Stimulated activated CD4-positive, alpha-beta T cell treated with anti-CD3 and anti-CD28 coated beads, Interleukin-4, amount 100 ng/mL, for 24 hours (primary cell): Measurements from ENCODE around the gene ARFGEF2.
"Not testable (repeated sequence)": the region's sequence is repeated elsewhere in the genome, so short reads cannot be mapped to it uniquely, and the experiment has no call there.

Source experiments
- DNase-seq: peaks from one replicate; pipeline ENCODE4 v3.0.0-alpha.2; 2020

The ARFGEF2 gene

DNA sequence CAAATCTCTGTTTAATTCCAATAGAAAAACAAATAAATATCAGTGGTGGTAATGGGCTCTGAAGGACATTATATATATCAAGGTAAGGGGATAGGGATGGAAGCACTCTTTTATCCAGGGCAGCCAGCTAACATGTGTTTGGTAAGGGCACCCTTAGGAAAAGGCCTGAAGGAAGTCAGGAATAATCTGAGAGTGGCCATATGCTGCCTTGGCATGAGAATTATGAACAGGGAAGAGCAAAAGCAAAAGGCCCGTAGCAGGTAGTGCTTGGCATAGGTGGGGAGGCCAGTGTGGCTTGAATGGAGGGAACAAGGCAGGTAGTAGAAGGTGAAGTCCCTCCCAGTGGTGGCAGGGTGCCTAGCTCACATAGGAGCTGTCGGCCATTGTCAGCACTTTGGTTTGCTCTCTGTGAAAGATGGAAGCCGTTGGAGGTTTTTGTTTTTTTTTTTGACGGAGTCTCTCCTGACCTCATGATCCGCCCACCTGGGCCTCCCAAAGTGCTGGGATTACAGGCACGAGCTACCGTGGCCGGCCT is 85.0 kb downstream of the ARFGEF2 start:
- no peak for DNase-seq

DNA sequence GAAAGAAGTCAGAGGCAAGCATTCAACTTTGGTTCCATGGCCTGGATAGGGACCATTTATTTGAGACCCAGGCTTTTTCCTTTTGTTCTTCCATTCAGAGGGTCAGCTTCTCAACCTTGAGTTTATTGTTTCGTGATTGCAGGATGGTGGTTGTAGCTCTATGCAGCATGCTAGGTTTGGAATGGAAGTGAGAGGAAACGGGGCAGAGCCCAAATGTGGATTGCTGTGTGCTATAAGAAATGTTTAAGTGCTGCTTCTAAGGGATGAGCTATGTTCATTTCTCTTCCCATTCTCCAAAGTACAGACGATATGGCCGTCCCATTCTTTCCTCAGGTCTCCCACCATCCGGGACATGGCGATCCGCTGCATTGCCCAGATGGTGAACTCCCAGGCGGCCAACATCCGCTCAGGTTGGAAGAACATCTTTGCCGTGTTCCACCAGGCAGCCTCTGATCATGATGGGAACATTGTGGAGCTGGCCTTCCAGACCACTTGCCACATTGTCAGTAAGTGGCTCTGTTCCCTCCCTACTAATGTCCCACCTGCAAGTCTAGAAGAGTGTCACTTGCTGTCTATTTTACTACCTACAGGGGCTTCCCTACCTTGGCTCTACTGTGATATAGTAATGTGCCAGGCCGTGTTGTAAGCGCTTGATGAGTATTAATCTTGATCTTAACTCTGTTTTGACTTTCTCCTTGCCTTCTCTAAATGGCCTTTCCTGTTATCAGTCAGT is 88.6 kb downstream of the ARFGEF2 start:
- DNase-seq = no peak

DNA sequence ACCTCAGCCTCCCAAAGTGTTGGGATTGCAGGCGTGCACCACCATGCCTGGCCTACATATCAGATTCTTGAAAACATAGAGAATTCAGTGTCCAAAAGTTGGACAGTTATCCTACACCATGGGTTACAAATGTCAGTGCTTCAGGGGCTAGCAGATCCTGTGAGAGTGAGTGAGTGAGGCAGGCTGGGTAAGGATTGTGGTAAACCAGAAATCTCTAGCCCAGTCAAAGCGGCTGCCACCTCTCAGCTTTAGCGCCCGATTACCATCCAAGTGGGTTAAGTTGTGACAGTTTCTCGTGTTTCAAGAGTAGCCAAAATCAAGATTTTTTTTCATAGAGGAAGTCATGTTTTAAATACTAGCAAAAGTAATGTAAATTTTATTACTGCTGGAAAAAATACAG is 102.7 kb downstream of the ARFGEF2 start:
- no peak for DNase-seq

DNA sequence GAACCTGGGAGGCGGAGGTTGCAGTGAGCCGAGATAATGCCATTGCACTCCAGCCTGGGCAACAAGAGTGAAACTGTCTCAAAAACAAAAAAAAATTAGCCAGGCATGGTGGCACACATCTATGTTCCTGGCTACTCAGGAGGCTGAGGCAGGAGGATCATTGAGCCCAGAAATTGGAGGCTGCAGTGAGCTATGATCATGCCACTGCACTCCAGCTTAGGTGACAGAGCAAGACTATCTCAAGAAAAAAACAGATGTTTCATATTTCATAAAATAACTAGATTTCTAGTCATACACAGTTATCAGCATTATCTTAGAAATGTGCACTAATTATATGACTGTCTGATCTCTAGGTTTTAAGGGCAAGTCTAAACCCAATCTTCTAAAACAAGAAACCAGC is 106.7 kb downstream of the ARFGEF2 start:
- not testable (repeated sequence) for DNase-seq

DNA sequence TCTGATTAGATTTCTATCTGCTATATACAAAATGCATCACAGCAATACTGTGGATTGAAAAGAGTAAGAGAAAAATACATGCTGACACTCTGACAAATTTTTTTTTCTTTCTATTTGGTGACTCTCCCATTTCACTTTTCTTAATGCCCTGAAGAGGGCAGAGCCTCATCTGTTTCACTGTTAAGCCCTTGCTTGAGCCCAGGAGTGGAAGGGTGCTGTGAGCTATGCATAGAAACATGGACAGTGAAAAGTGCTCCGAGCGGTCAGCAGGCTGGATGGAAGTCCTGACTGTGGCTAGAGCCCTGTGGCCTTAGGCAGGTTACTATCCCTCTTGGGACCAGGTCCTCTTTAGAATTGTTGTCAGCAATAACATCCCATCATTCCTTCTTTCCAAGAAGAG is 107.2 kb downstream of the ARFGEF2 start:
- DNase-seq = no peak

DNA sequence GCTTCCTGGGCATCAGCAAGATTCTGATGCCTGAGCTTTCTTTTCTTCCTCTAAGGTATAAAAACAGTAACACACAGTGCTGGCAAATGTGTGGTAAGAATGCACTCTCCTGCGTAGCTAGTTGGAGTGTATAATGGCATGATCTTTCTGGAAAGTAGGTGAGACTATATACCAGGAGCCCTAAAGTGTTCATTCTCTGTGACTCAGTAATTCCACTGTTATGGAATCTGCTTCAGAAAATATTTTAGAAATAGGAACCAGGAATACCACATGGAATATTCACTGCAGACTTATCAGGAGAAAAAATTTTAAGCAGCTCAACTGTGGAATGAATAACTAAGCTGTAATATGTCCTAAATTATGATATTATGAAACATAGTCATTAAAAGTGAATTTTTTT is 107.7 kb downstream of the ARFGEF2 start:
- DNase-seq = no peak

DNA sequence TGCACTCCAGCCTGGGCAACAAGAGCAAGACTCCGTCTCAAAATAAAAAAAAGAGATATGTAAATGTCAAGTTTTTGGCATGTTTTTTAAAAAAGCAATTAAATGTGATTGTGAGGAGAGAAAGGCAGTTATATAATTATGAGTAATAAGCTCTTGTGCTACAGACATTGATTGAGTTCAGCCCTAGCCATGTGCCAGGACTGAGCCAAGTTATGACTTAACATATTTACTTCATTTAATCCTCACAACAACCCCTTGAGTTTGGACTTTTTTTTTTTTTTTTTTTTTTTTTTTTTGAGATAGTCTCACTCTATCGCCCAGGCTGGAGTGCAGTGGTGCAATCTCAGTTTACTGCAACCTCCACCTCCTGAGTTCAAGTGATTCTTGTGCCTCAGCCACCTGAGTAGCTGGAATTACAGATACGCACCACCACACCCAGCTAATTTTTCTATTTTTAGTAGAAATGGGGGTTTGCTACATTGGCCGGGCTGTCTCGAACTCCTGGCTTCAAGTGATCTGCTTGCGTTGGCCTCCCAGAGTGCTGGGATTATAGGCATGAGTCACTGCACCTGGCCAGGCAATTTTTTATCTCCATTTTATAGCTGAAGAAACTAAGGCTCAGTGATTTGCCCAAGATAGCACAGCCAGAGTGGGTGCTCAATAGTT is 109.6 kb downstream of the ARFGEF2 start:
- no peak for DNase-seq

DNA sequence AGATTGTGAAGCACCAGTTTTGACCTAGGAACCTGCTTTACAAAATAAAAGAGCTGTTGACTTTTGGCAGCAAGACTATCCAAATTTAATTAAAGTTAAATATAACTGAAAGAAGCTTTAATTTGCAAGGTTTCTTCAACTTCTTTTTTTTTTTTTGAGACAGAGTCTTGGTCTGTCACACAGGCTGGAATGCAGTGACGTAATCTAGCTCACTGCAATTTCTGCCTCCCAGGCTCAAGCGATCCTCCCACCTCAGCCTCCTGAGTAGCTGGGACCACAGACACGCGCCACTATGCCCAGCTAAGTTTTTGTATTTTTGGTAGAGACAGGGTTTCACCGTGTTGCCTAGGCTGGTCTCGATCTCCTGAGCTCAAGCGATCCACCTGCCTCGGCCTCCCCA is 110.9 kb downstream of the ARFGEF2 start:
- no peak for DNase-seq

DNA sequence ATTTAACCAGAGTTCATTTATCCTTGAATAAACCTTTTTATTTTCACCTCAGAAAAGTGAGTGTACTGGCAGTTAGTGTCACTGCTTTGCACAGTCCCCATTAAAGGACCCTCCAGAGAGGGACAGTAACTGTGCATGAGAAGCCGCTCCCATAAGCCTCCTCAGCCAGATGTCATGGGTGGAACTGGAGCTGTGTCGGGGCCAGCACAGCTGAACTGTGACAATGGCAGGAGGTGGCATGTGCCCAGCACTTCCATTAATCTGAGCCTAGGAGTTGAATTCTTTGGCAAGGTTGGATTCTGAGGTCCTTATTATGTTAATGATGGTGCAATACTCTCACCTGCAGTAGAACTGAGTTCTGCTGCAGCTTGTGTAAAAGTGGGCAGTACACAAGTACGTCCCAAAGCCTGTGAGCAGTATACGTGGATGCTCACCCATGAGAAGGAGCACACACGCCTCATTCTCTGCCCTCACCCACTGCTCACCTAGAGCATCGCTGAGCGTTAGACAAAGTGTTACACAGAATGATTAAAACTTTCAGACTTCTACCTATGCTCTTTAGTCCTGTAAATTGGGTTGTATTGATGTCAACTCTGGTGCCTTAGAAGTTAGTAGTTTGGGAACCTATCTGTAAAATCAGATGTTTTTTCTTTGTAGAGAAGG is 112.7 kb downstream of the ARFGEF2 start:
- DNase-seq = no peak

DNA sequence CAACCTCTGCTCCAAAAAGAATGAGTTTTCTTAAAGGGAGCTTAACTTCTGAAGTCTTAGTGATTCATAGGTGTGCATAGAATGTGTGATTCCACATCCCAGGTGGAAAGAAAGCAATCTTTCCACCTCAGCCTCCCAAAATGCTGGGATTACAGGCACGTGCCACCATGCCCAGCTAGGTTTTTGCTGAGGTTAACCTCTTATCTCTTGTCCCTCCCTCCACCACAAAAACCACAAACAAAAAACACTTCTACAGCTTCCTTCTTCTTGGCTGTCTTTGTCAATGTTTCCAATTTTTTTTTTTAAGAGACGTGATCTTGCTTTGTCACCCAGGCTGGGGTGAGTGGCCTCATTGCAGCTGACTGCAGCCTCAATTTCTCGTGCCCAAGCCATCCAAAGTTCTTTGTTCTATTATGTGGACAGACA is 116.5 kb downstream of the ARFGEF2 start:
- DNase-seq = peak; percentile 16

DNA sequence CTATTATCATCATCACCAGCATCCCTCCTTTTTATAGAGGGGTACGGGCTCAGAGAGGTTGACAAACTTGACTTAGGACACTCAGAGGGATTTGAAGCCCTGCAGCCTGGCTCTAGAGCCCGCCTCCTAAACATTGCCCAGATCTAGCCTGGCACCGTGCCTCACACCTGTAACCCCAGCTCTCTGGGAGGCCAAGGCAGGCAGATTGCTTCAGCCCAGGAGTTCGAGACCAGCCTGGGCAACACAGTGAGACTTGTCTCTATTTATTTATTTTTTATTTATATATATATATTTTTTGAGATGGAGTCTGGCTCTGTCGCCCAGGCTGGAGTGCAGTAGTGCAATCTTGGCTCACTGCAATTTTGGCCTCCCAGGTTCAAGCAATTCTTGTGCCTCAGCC is 118.3 kb downstream of the ARFGEF2 start:
- no peak for DNase-seq

DNA sequence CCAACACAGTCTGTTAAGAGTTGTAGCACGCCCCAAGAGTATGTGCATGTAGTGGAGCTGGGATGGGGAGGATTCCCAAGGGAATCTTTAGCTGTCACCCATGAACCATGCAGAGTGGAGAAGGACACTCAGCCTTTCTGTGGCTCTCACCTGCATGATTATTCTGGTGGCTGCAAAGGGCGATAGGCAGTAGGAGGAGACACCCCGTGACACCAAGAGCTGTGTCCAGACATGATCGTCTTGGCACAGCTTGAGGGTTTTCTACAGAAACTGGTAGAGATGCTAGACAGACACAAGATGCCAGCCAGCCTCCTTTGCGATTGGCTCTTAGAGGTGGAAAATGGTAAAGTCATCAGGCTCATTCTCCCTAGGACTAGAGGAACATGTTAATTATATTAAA is 121.5 kb downstream of the ARFGEF2 start:
- DNase-seq = no peak

DNA sequence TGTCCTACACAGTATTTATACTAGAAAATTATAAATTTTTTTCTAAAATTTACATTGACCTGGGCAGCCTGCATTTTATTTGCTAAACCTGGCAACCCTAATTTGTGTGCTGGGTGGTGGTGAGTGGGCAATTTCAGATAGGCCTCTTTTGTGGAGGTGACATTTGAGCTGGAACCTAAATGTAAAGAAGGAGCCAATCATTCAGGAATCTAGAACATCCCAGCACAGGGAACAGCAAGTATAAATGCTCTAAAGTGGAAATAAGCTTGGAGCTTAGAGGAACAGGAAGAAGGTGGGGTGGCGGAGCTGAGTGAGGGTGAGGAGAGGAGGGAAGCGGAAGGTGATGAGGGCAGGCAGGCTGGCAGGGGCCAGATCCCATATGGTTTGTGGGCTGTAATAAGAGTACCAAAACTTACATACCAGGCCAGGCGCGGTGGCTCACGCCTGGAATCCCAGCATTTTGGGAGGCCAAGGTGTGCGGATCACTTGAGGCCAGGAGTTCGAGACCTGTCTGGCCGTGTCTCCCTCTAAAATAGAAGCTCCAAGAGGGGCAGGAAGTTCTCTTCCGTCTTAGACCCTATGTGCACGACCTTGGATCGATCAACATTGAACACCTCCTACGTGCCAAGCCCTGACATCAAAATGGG is 124.1 kb downstream of the ARFGEF2 start:
- peak; percentile 31 for DNase-seq

DNA sequence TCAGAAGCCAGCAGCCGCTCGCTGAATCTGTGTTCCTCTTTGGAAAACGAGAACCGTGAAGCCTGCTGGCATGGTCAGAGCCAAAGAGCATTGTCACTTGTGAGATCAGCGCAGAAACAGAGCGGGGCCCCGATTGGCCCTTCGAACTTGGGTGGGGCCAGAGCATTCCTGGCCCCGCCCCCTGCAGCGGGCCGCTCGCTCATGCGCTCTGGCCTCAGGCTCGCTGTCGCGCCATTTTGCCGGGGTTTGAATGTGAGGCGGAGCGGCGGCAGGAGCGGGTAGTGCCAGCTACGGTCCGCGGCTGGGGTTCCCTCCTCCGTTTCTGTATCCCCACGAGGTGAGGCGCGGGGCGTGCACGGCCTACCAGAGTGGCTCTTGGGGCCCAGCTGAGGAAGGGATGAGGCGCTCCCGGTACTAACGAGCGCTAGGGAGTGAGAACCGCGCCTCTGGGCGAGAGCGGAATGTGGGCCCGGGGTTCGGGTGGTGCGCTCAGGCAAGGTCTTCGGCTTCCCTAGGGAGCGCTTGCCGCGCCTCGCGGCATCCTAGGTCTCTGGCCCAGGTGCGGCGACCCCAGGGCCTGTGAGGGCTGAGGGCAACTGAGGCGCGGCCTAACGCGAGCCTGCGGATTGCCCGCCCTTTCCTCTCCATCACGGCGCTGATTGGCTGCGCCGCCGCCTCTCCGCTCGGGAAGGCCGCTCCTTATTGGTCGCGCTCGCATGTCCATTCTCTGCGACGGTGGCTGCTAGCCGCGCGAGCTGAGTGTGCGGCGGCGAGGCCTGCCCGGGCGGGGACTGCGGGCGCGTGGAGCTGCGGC is 124.8 kb downstream of the ARFGEF2 start, which contains the start of gene CSE1L:
Gene CSE1L (plus strand): TSS at position 226 of the 814 bp plus-strand sequence. CDS start 12,152 bp downstream, outside the sequence.
- peak; percentile 94 for DNase-seq

DNA sequence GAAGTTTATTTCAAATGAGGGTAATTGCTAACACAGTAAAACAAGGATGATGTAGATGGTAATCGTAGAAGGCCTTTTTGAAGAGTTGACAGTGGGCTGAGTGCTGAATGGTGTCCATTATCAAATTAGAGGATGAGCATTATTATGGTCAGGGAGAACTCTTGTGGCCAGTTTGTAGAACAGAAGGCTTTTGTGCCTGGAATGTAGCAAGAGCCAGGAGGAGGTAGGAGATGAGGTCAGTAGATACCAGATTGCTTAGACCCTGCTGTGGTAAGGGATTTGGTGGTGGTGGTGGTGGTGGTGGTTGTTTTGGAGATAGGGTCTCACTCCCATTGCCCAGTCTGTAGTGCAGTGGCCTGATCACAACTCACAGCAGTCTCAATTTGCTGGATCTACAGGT is 130.8 kb downstream of the ARFGEF2 start:
- DNase-seq = no peak

DNA sequence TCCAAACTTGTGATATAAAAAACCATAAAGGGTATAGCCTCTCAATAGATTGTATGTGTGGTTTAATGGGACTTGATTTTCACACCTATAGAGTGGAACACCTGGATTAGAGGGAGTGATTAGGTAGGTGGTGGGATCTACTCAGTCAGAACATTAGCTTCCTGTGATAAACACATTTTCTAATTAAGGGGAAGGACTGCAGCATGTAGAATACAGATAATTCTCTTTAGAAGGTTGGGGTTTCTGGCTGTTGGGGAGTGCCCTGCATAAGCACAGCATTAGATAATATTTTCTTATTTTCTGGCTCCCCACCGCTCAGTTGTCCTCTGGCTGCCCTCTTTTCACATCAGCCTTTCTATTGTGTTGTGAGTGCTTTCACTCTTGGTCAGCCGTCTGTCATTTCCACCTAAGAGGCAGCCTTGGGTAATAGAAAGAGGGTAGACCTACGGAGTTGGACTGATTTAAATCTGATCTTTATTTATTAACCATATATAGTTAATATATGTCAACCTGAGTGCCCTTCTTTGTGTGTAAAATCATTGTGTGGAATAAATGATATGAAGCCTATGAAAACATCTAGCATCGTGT is 132.6 kb downstream of the ARFGEF2 start:
- no peak for DNase-seq

DNA sequence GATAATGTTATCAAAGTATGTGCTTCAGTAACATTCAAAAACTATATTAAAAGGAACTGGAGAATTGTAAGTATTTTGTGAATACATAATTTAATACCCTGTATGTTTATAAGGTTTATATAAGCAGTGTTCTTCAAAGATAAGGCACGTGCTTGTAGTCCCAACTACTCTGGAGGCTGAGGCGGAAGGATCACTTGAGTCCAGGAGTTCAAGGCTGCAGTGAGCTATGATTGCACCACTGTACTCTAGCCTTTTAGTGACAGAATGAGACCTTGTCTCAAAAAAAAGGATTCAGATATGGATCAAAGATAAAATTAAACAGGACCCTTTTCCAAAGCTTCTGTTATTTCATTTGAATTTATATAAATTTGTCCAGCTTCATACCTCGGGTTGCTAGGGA is 141.8 kb downstream of the ARFGEF2 start:
- no peak for DNase-seq

DNA sequence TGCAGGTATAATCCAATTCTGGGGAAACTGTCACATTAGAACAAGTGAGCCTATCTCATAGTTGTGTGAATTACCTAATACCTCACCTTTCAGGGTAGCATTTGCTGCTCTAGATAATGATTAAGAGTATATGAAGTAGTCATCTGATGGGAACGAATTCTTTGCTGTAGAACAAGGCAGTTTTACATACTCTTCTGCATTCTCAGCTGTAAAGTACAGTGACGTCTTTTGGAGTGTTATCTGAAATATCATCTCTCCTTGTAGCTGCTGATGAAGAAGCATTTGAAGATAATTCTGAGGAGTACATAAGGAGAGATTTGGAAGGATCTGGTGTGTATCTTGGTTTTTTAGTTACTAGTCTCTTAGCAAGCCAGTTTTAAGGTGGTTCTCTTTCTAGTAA is 153.0 kb downstream of the ARFGEF2 start:
- DNase-seq = no peak

DNA sequence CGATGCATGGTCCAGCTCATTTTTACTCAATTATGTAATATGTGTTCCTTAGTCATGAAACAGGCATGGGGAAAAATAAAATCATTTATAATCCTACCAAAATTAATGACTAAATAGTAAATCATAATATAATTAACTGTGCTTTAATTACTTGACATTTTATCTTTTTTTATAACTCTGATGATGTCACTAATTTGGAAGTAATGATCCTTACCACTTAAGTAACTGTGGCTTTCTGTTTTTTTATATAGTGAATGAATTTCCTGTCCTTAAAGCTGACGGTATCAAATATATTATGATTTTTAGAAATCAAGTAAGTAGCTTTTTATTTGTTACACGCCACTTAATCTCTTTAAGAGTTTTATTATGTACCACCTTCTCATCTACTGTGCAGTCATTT is 156.8 kb downstream of the ARFGEF2 start:
- DNase-seq = no peak

DNA sequence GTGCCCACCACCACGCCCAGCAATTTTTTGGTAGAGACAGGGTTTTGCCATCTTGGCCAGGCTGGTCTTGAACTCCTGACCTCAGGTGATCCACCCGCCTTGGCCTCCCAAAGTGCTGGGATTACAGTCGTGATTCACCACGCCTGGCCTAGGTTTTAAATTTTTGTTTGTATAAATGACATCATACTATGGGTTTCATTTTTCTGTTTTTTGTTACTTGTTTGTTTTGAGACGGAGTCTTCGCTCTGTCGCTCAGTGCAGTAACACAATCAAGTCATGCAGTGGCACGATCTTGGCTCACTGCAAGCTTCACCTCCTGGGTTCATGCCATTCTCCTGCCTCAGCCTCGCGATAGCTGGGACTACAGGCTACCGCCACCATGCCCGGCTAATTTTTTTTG is 160.8 kb downstream of the ARFGEF2 start:
- not testable (repeated sequence) for DNase-seq
